Fibroblast of mammary gland (primary cell): Measurements from ENCODE around the gene SHFL.

Source experiments
- DNase-seq: peaks from one replicate; pipeline ENCODE4 v3.0.0-alpha.2; 2010; ENCODE audit warnings: low read depth
- H3K4me3 ChIP-seq: 2 replicates; pipeline ENCODE4 v1.5.1; 2011; ENCODE audit warnings: low read depth, mild to moderate bottlenecking, low read length, moderate library complexity; ENCODE audit not compliant: control insufficient read depth
- CTCF ChIP-seq: conservative IDR thresholded peaks from 2 replicates; pipeline ENCODE4 v1.5.1; 2011; ENCODE audit warnings: low read depth, low read length, inconsistent platforms; ENCODE audit not compliant: control insufficient read depth, insufficient read depth

Gene SHFL

GRCh38 chr19:10107254-10107653 lies 21.1 kb downstream of the SHFL start:
- no peak for TF ChIP-seq CTCF

GRCh38 chr19:10107817-10108367 lies 21.8 kb downstream of the SHFL start:
- H3K4me3 ChIP-seq: peak overlapping the region; percentile 91
- TF ChIP-seq CTCF: no peak
- DNase-seq: no peak

More at GRCh38 chr19:10107254-10107653, 21.1 kb downstream of the SHFL start:
- DNase-seq: no peak
- peak overlapping the region; percentile 91 for H3K4me3 ChIP-seq

- H3K4me3 ChIP-seq: no peak overlapping the region
- DNase-seq: no peak
- no peak for TF ChIP-seq CTCF
Observed at GRCh38 chr19:10109528-10109927, 23.4 kb downstream of the SHFL start.

GRCh38 chr19:10110076-10110971 lies 24.2 kb downstream of the SHFL start:
- DNase-seq: no peak
- no peak overlapping the region for H3K4me3 ChIP-seq
- no peak for TF ChIP-seq CTCF

- TF ChIP-seq CTCF: no peak
- H3K4me3 ChIP-seq: no peak overlapping the region
- DNase-seq: no peak
Observed at GRCh38 chr19:10110972-10111317, 24.8 kb downstream of the SHFL start.

GRCh38 chr19:10111405-10111811 lies 25.3 kb downstream of the SHFL start, which contains the start of gene P2RY11:
TSS of gene P2RY11 (plus strand) at chr19:10111693. CDS start at chr19:10111722, 29 bp downstream.
- no peak for DNase-seq
- no peak for TF ChIP-seq CTCF
- no peak within 1 kb of the TSS for H3K4me3 ChIP-seq
